Subcutaneous abdominal adipose tissue (tissue), 5 donors: ENCODE measurements around the gene SIGLECL1.

Source experiments
- H3K27ac ChIP-seq: one replicate; pipeline ENCODE4 v1.7.0; 2013; ENCODE audit warnings: low read depth, mild to moderate bottlenecking, inconsistent platforms, low read length, moderate library complexity
- H3K27me3 ChIP-seq, 5 donors: one replicate each; pipeline ENCODE4 v1.7.0; 2013; ENCODE audit warnings: low read length in 5 of 5, inconsistent platforms in 1 of 5; ENCODE audit not compliant: control insufficient read depth in 5 of 5, insufficient read depth in 4 of 5
- H3K36me3 ChIP-seq, 5 donors: one replicate each; pipeline ENCODE4 v1.7.0; 2013; ENCODE audit warnings: low read length in 5 of 5; ENCODE audit not compliant: control insufficient read depth in 5 of 5, insufficient read depth in 5 of 5
- H3K4me1 ChIP-seq, 5 donors: one replicate each; pipeline ENCODE4 v1.7.0; 2013; ENCODE audit warnings: low read length in 5 of 5, mild to moderate bottlenecking in 3 of 5, moderate library complexity in 1 of 5; ENCODE audit not compliant: control insufficient read depth in 5 of 5, insufficient read depth in 5 of 5
- H3K4me3 ChIP-seq, 5 donors: one replicate each; pipeline ENCODE4 v1.7.0; 2013; ENCODE audit warnings: low read length in 5 of 5, low read depth in 1 of 5
- H3K9ac ChIP-seq, 5 donors: one replicate each; pipeline ENCODE4 v1.7.0; 2013; ENCODE audit warnings: low read length in 5 of 5, mild to moderate bottlenecking in 4 of 5, moderate library complexity in 3 of 5
- H3K9me3 ChIP-seq, 5 donors: one replicate each; pipeline ENCODE4 v1.7.0; 2013; ENCODE audit warnings: low read length in 5 of 5; ENCODE audit not compliant: control insufficient read depth in 5 of 5
- donor health status: healthy.
- donor health status: healthy.
- donor health status: healthy.
- donor health status: healthy.
- donor health status: healthy.

The SIGLECL1 gene

GRCh38 chr19:51263808-51264207 is 12.9 kb downstream of the SIGLECL1 start:
- Histone ChIP-seq H3K27ac (no peak overlapping the region), H3K27me3 (peaks cover 0 to 9% (median 7%) of the 10 kb centered on the region in 5 donors), H3K36me3 (no peaks in the 10 kb centered on the region), H3K9ac (no peak overlapping the region), H3K9me3 (peaks cover 0 to 3% (median 0%) of the 10 kb centered on the region in 5 donors), H3K4me1 (peaks cover 0 to 3% (median 0%) of the 10 kb centered on the region in 5 donors), H3K4me3 (no peak overlapping the region)

DNA sequence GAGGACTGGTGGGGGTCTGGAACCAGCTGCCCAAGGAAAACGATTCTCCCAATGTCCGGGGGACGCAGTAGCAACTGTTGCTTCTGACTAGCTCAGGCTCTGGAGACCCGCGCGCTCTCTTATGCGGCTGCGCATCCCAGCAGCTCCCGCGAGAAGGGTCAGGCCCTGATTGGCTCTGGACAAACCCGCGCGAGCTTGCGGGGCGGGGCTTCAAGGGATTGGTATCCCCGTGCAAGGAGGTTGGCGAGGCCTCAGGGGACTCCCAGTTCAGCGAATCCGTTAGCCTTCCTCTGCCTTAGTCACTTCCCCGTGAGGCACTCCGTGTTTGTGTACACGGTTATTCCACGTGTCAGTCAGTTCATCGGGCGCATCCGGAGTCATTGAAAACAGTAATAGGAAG is 20.2 kb downstream of the SIGLECL1 start:
- no peaks in the 10 kb centered on the region for H3K36me3 ChIP-seq

GRCh38 chr19:51272183-51272810 is 21.4 kb downstream of the SIGLECL1 start:
- H3K9me3 ChIP-seq: no peaks in the 10 kb centered on the region
- peaks cover 3 to 9% (median 5%) of the 10 kb centered on the region in 5 donors for H3K27me3 ChIP-seq
- H3K4me3 ChIP-seq: no peak overlapping the region
- no peaks in the 10 kb centered on the region for H3K36me3 ChIP-seq
- H3K27ac ChIP-seq: no peak overlapping the region
- no peak overlapping the region for H3K9ac ChIP-seq
- peaks cover 0 to 3% (median 0%) of the 10 kb centered on the region in 5 donors for H3K4me1 ChIP-seq

More for the DNA sequence above, 20.2 kb downstream of the SIGLECL1 start:
- Histone ChIP-seq H3K27ac (no peak overlapping the region), H3K27me3 (peaks cover 3 to 9% (median 5%) of the 10 kb centered on the region in 5 donors), H3K9me3 (no peaks in the 10 kb centered on the region), H3K4me3 (no peak overlapping the region), H3K9ac (no peak overlapping the region), H3K4me1 (peaks cover 0 to 3% (median 0%) of the 10 kb centered on the region in 5 donors)

DNA sequence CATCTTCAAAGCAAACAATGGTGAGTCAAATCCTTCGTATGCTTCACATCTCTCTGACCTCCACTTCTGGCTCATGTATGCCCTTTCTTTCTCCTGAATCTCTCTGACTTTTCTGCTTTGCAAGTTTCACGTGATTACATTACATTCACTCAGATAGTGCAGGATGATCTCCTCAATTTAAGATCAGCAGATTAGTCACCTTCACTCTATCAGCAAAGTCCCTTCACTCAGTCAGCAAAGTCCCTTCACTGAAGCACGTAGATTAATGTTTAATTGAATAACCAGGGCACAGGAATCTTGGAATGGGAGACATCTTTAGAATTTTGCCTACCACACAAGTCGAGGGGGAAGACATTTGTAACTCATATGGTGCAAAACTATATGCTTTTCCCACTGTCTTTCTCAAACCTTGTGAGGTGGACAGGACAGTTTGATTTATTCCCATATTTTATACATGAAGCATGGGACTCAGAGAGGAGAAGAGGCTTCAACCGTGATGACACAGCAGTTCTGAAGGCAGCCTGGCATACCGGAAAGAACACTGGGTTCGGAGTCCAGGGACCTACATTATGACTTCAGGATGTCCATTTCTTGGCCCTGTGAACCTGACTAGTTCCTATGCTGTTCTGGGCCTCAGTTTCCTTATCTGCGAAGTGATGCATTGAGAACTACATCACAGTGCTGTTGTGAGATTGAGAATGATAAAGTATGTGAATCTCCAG is 23.3 kb downstream of the SIGLECL1 start:
- no peak overlapping the region for H3K4me3 ChIP-seq
- H3K27ac ChIP-seq: no peak overlapping the region
- H3K9me3 ChIP-seq: no peaks in the 10 kb centered on the region
- peaks cover 0 to 3% (median 0%) of the 10 kb centered on the region in 5 donors for H3K4me1 ChIP-seq
- H3K9ac ChIP-seq: no peak overlapping the region
- H3K27me3 ChIP-seq: peaks cover 4 to 10% (median 5%) of the 10 kb centered on the region in 5 donors
- no peaks in the 10 kb centered on the region for H3K36me3 ChIP-seq

- Histone ChIP-seq H3K36me3 (no peaks in the 10 kb centered on the region), H3K4me3 (no peak overlapping the region), H3K9me3 (peaks cover 0 to 5% (median 0%) of the 10 kb centered on the region in 5 donors), H3K27me3 (peaks cover 0 to 9% (median 0%) of the 10 kb centered on the region in 5 donors), H3K27ac (no peak overlapping the region), H3K4me1 (peaks cover 0 to 2% (median 0%) of the 10 kb centered on the region in 5 donors), H3K9ac (no peak overlapping the region)
Measured at GRCh38 chr19:51277112-51277511, 26.2 kb downstream of the SIGLECL1 start.

DNA sequence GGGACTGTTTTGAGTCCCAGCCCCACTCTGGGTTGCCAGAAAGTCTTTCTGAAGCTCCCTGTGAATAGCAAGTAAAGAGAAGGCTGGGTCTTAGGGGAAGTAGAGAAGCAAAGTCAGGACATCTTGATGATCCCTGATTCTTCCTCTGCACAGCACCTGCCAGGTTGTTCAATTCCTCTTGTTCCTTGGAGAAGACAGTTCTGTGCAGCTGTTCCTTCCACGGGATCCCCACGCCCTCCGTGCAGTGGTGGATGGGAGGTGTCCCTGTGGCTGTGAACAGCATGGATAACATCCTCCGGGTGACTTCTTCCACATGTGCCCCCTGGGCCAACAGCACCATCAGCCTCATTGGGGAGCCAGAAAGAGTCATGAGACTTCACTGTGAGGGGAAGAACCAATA is 31.5 kb downstream of the SIGLECL1 start:
- no peak overlapping the region for H3K4me3 ChIP-seq
- H3K4me1 ChIP-seq: no peaks in the 10 kb centered on the region
- no peak overlapping the region for H3K9ac ChIP-seq
- H3K27me3 ChIP-seq: peaks cover 0 to 9% (median 5%) of the 10 kb centered on the region in 5 donors
- H3K36me3 ChIP-seq: no peaks in the 10 kb centered on the region
- peaks cover 0 to 13% (median 7%) of the 10 kb centered on the region in 5 donors for H3K9me3 ChIP-seq
- no peak overlapping the region for H3K27ac ChIP-seq

- Histone ChIP-seq H3K27me3 (peaks cover 0 to 5% (median 0%) of the 10 kb centered on the region in 5 donors), H3K4me3 (no peak overlapping the region), H3K27ac (no peak overlapping the region), H3K36me3 (no peaks in the 10 kb centered on the region), H3K9me3 (peaks cover 0 to 10% (median 7%) of the 10 kb centered on the region in 5 donors), H3K9ac (no peak overlapping the region), H3K4me1 (no peaks in the 10 kb centered on the region)
Measured at GRCh38 chr19:51285682-51286081, 34.8 kb downstream of the SIGLECL1 start.

DNA sequence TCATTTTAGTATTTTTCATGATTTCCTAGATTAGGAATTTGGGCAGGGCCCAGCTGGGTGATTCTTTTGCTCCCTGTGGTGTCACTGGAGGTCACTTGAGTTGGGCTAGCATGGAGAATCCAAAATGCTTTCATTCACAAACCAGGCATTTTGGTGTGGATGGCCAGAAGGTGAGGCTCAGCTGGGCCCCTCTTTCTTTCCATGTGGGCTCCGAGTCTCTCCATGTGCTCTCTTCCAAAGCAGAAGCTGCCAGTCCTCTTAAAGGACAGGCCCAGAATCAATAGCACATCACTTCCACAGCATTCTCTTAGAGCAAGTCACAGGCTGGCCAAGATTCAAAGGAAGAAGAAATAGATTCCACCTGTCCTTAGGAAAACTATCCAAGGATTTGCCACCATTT is 38.8 kb downstream of the SIGLECL1 start:
- Histone ChIP-seq H3K4me3 (no peak overlapping the region), H3K9me3 (peaks cover 0 to 4% (median 0%) of the 10 kb centered on the region in 5 donors), H3K4me1 (no peaks in the 10 kb centered on the region), H3K27ac (no peak overlapping the region), H3K36me3 (no peaks in the 10 kb centered on the region), H3K9ac (no peak overlapping the region), H3K27me3 (peaks cover 5 to 17% (median 13%) of the 10 kb centered on the region in 5 donors)

DNA sequence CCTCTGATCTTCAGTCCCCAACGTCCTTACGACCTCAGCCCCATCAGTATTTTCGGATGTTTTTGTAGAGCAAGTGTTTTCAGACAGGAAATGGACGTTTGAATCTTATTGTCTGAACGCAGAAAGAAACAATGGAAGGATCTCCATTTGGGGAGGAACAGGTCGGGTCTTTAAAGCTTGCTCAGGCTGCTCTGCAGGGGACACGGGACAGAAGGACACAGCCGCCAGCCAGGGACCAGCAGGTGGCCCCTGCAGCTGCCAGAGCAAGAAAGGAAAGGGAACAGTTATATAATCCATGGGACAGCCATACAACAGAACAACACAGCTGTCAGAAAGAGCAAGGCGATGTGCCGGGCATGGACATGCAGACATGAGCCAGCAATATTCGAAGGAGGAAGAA is 42.1 kb downstream of the SIGLECL1 start:
- Histone ChIP-seq H3K36me3 (no peaks in the 10 kb centered on the region), H3K27ac (no peak overlapping the region), H3K4me1 (no peaks in the 10 kb centered on the region), H3K9ac (no peak overlapping the region), H3K4me3 (no peak overlapping the region), H3K9me3 (no peaks in the 10 kb centered on the region), H3K27me3 (peaks cover 15 to 35% (median 34%) of the 10 kb centered on the region in 5 donors)

GRCh38 chr19:51293571-51294210 is 42.8 kb downstream of the SIGLECL1 start:
- Histone ChIP-seq H3K9me3 (no peaks in the 10 kb centered on the region), H3K4me3 (no peak overlapping the region), H3K4me1 (no peaks in the 10 kb centered on the region), H3K36me3 (no peaks in the 10 kb centered on the region), H3K27me3 (peaks cover 15 to 35% (median 34%) of the 10 kb centered on the region in 5 donors), H3K27ac (no peak overlapping the region), H3K9ac (no peak overlapping the region)
